ENCODE results near the gene SCGB1C1.

The SCGB1C1 gene

GRCh38 chr11:230431-230830 is 37.6 kb downstream of the SCGB1C1 start:
- TF ChIP-seq EGR1 (IDR thresholded peaks at IDR 0.05): no peak
- TF ChIP-seq CREB1 (IDR thresholded peaks at IDR 0.05; ENCODE audit: low read depth): no peak
- TF ChIP-seq TCF12 (IDR thresholded peaks at IDR 0.05; ENCODE audit: low read depth): no peak
- TF ChIP-seq RAD21 (IDR thresholded peaks at IDR 0.05; ENCODE audit: low read depth): no peak
- TF ChIP-seq MAX (IDR thresholded peaks at IDR 0.05): no peak

GRCh38 chr11:232783-233565 is 40.1 kb downstream of the SCGB1C1 start:
- TF ChIP-seq EP300 (IDR thresholded peaks at IDR 0.05; ENCODE audit: borderline replicate concordance) (no peak), FOXM1 (IDR thresholded peaks at IDR 0.05; ENCODE audit: borderline replicate concordance, low read depth) (no peak), NFIC (IDR thresholded peaks at IDR 0.05) (no peak), EGR1 (IDR thresholded peaks at IDR 0.05) (no peak), USF1 (IDR thresholded peaks at IDR 0.05) (no peak)

GRCh38 chr11:235180-235579 is 42.3 kb downstream of the SCGB1C1 start:
- TF ChIP-seq TEAD4 (IDR thresholded peaks at IDR 0.05): no peak
- TF ChIP-seq REST (IDR thresholded peaks at IDR 0.05; ENCODE audit: low read depth): no peak
- TF ChIP-seq MAX (IDR thresholded peaks at IDR 0.05): no peak
- TF ChIP-seq USF1 (IDR thresholded peaks at IDR 0.05): no peak
- TF ChIP-seq FOXM1 (IDR thresholded peaks at IDR 0.05; ENCODE audit: borderline replicate concordance, low read depth): no peak
- TF ChIP-seq CEBPB (IDR thresholded peaks at IDR 0.05): no peak
- no peak for TF ChIP-seq EP300 (IDR thresholded peaks at IDR 0.05; ENCODE audit: borderline replicate concordance)
- TF ChIP-seq RAD21 (IDR thresholded peaks at IDR 0.05; ENCODE audit: low read depth): no peak
- no peak for TF ChIP-seq CREB1 (IDR thresholded peaks at IDR 0.05; ENCODE audit: low read depth)
- TF ChIP-seq ZBTB7A (IDR thresholded peaks at IDR 0.05; ENCODE audit: low read depth): no peak
- no peak for TF ChIP-seq TCF12 (IDR thresholded peaks at IDR 0.05; ENCODE audit: low read depth)
- TF ChIP-seq NFIC (IDR thresholded peaks at IDR 0.05): no peak
- no peak for TF ChIP-seq YY1 (IDR thresholded peaks at IDR 0.05; ENCODE audit: low read depth)
- TF ChIP-seq TAF1 (IDR thresholded peaks at IDR 0.05; ENCODE audit: low read depth): no peak
- no peak for TF ChIP-seq EGR1 (IDR thresholded peaks at IDR 0.05)

- TF ChIP-seq EGR1 (IDR thresholded peaks at IDR 0.05): no peak
- TF ChIP-seq EP300 (IDR thresholded peaks at IDR 0.05; ENCODE audit: borderline replicate concordance): no peak
- no peak for TF ChIP-seq TEAD4 (IDR thresholded peaks at IDR 0.05)
- TF ChIP-seq TAF1 (IDR thresholded peaks at IDR 0.05; ENCODE audit: low read depth): no peak
These were observed 42.7 kb downstream of the SCGB1C1 start for GRCh38 chr11:235609-235996.

- TF ChIP-seq TEAD4 (IDR thresholded peaks at IDR 0.05) (0 out of 2 replicates have a peak, but pooled peaks have one; percentile 35), EP300 (IDR thresholded peaks at IDR 0.05; ENCODE audit: borderline replicate concordance) (no peak), EGR1 (IDR thresholded peaks at IDR 0.05) (peak; percentile 87), CEBPB (IDR thresholded peaks at IDR 0.05) (no peak), RAD21 (IDR thresholded peaks at IDR 0.05; ENCODE audit: low read depth) (no peak), MAX (IDR thresholded peaks at IDR 0.05) (peak; percentile 71), TAF1 (IDR thresholded peaks at IDR 0.05; ENCODE audit: low read depth) (peak; percentile 89), FOXM1 (IDR thresholded peaks at IDR 0.05; ENCODE audit: borderline replicate concordance, low read depth) (no peak), NFIC (IDR thresholded peaks at IDR 0.05) (no peak), USF1 (IDR thresholded peaks at IDR 0.05) (no peak), CREB1 (IDR thresholded peaks at IDR 0.05; ENCODE audit: low read depth) (peak; percentile 44; the same call in 1 of the 2 replicates), ZBTB7A (IDR thresholded peaks at IDR 0.05; ENCODE audit: low read depth) (no peak), REST (IDR thresholded peaks at IDR 0.05; ENCODE audit: low read depth) (no peak), YY1 (IDR thresholded peaks at IDR 0.05; ENCODE audit: low read depth) (peak; percentile 87), TCF12 (IDR thresholded peaks at IDR 0.05; ENCODE audit: low read depth) (no peak)
These were observed 43.3 kb downstream of the SCGB1C1 start, which contains the start of gene SIRT3 for GRCh38 chr11:235997-236773. SIRT3 (minus strand) TSS chr11:236342; CDS start chr11:236328, 14 bp downstream.

Measured in Ishikawa (cell line).